ENCODE data around the gene GPR83. TPM values are rescaled to one million over a fixed set of nuclear protein-coding genes. Genes with fewer than 3 reads are reported as not detected.

GPR83 gene
- total RNA-seq, 4 donors from 2014 or later, result 0.21 TPM; not detected in 3

GRCh38 chr11:94338651-94339050 is 62.6 kb downstream of the GPR83 start:
- H3K27me3 ChIP-seq, result no peaks in the 10 kb centered on the region
- H3K4me1 ChIP-seq, result no peaks in the 10 kb centered on the region
- H3K36me3 ChIP-seq, result no peaks in the 10 kb centered on the region
- no peak for DNase-seq (ENCODE audit: low spot score in 2 of 2)
- no peaks in the 10 kb centered on the region for H3K9me3 ChIP-seq
- H3K4me3 ChIP-seq, result no peak overlapping the region
- WGBS, 2 donors, result 65 to 69% methylated on average over 3 of the region's 3 CpGs
- TF ChIP-seq POLR2A (IDR thresholded peaks at IDR 0.05) (no peak), EP300 (IDR thresholded peaks at IDR 0.05) (no peak), CTCF (IDR thresholded peaks at IDR 0.05) (no peak)
- H3K27ac ChIP-seq, result no peak overlapping the region

- no peak overlapping the region for H3K4me3 ChIP-seq
- WGBS, 2 donors, result 94 to 98% methylated on average over 6 of the region's 6 CpGs
- H3K9me3 ChIP-seq, result no peaks in the 10 kb centered on the region
- H3K27me3 ChIP-seq, result no peaks in the 10 kb centered on the region
- no peaks in the 10 kb centered on the region for H3K36me3 ChIP-seq
- peaks cover 0 to 4% (median under 1%) of the 10 kb centered on the region in 4 donors for H3K4me1 ChIP-seq
- no peak for DNase-seq (ENCODE audit: low spot score in 2 of 2)
- TF ChIP-seq POLR2A (IDR thresholded peaks at IDR 0.05), result no peak
- TF ChIP-seq EP300 (IDR thresholded peaks at IDR 0.05), result no peak
- TF ChIP-seq CTCF (IDR thresholded peaks at IDR 0.05), result no peak
- H3K27ac ChIP-seq, result no peak overlapping the region
Observed at GRCh38 chr11:94336033-94336432, 65.2 kb downstream of the GPR83 start.

GRCh38 chr11:94332814-94333213 is 68.4 kb downstream of the GPR83 start:
- no peak for TF ChIP-seq POLR2A (IDR thresholded peaks at IDR 0.05)
- TF ChIP-seq CTCF (IDR thresholded peaks at IDR 0.05), result no peak
- TF ChIP-seq EP300 (IDR thresholded peaks at IDR 0.05), result no peak

GRCh38 chr11:94330789-94331188 is 70.4 kb downstream of the GPR83 start:
- Histone ChIP-seq H3K4me3 (no peak overlapping the region), H3K27ac (peak overlapping the region in 1 of 4 donors; percentile 8), H3K27me3 (no peaks in the 10 kb centered on the region), H3K9me3 (peaks cover 0 to 9% (median 0%) of the 10 kb centered on the region in 4 donors), H3K4me1 (peaks cover 0 to 32% (median 5%) of the 10 kb centered on the region in 4 donors), H3K36me3 (no peaks in the 10 kb centered on the region)
- WGBS, 2 donors, result 53 to 56% methylated on average over 2 of the region's 2 CpGs
- TF ChIP-seq EP300 (IDR thresholded peaks at IDR 0.05) (peak in 1 of 2 donors; percentile 32), CTCF (IDR thresholded peaks at IDR 0.05) (no peak), POLR2A (IDR thresholded peaks at IDR 0.05) (no peak)
- DNase-seq (ENCODE audit: low spot score in 2 of 2), result no peak

More at GRCh38 chr11:94332814-94333213, 68.4 kb downstream of the GPR83 start:
- Histone ChIP-seq H3K36me3 (no peaks in the 10 kb centered on the region), H3K4me3 (no peak overlapping the region), H3K9me3 (no peaks in the 10 kb centered on the region), H3K4me1 (peaks cover 0 to 32% (median 5%) of the 10 kb centered on the region in 4 donors), H3K27ac (no peak overlapping the region), H3K27me3 (no peaks in the 10 kb centered on the region)
- DNase-seq (ENCODE audit: low spot score in 2 of 2), result no peak

- 41% methylated on average over 3 of the region's 3 CpGs for WGBS, 2 donors
- no peak overlapping the region for H3K4me3 ChIP-seq
- H3K27ac ChIP-seq, result peak overlapping the region in 2 of 4 donors; percentile 28 to 70
- DNase-seq (ENCODE audit: low spot score in 2 of 2), result no peak
- no peaks in the 10 kb centered on the region for H3K27me3 ChIP-seq
- peaks cover 0 to 13% (median 0%) of the 10 kb centered on the region in 4 donors for H3K9me3 ChIP-seq
- no peaks in the 10 kb centered on the region for H3K36me3 ChIP-seq
- peaks cover 0 to 32% (median 5%) of the 10 kb centered on the region in 4 donors for H3K4me1 ChIP-seq
- peak in 1 of 2 donors; percentile 20 for TF ChIP-seq EP300 (IDR thresholded peaks at IDR 0.05)
- TF ChIP-seq CTCF (IDR thresholded peaks at IDR 0.05), result no peak
Observed at GRCh38 chr11:94329501-94329900, 71.7 kb downstream of the GPR83 start.

Data from tibial nerve (tissue), 4 donors.